SK-N-SH treated with all-trans-retinoic acid at 6 μM for 48 hours (cell line): ENCODE measurements around the gene PLAC8L1.

Source experiments
- ATAC-seq: fragments of 200-7000 bp; cut with Tn5 transposase; 3 replicates; pipeline ENCODE4 v1.9.1; 2020; ENCODE audit warnings: mild to moderate bottlenecking, moderate library complexity
- ARNTL ChIP-seq: fragments of 450-650 bp; formaldehyde crosslinking; IDR thresholded peaks from 2 replicates; pipeline ENCODE4 v1.5.0; 2020; ENCODE audit warnings: low read depth, mild to moderate bottlenecking, moderate library complexity, borderline replicate concordance
- BACH2 ChIP-seq: fragments of 250-450 bp; sonication (Bioruptor Pico); IDR thresholded peaks from 2 replicates; pipeline ENCODE4 v1.9.0; 2021; ENCODE audit warnings: mild to moderate bottlenecking, borderline replicate concordance
- CREB5 ChIP-seq: fragments of 250-450 bp; sonication (Bioruptor Pico); IDR thresholded peaks from 2 replicates; pipeline ENCODE4 v1.5.1; 2020; ENCODE audit warnings: low read depth, mild to moderate bottlenecking, moderate library complexity
- CSDC2 ChIP-seq: fragments of 250-450 bp; sonication (Bioruptor Pico); IDR thresholded peaks from 2 replicates; pipeline ENCODE4 v1.5.0; 2020; ENCODE audit warnings: mild to moderate bottlenecking, moderate library complexity
- ESRRG ChIP-seq: fragments of 250-450 bp; sonication (Bioruptor Pico); IDR thresholded peaks from 2 replicates; pipeline ENCODE4 v1.6.1; 2021; ENCODE audit warnings: mild to moderate bottlenecking
- ISL1 ChIP-seq: fragments of 250-450 bp; sonication (Bioruptor Pico); IDR thresholded peaks from 2 replicates; pipeline ENCODE4 v2.1.2; 2022; ENCODE audit warnings: mild to moderate bottlenecking, moderate library complexity
- OSR1 ChIP-seq: fragments of 250-450 bp; sonication (Bioruptor Pico); IDR thresholded peaks from 2 replicates; pipeline ENCODE4 v1.8.0; 2022; ENCODE audit warnings: moderate library complexity, mild to moderate bottlenecking, inconsistent platforms
- PATZ1 ChIP-seq: fragments of 250-450 bp; sonication (Bioruptor Pico); IDR thresholded peaks from 2 replicates; pipeline ENCODE4 v1.8.0; 2020; ENCODE audit warnings: mild to moderate bottlenecking, moderate library complexity, borderline replicate concordance
- POU6F1 ChIP-seq: fragments of 250-450 bp; sonication (Bioruptor Pico); IDR thresholded peaks from 2 replicates; pipeline ENCODE4 v1.8.0; 2021; ENCODE audit warnings: low read depth, mild to moderate bottlenecking, moderate library complexity, borderline replicate concordance
- PPARA ChIP-seq: fragments of 250-450 bp; sonication (Bioruptor Pico); IDR thresholded peaks from 2 replicates; pipeline ENCODE4 v1.5.0; 2020; ENCODE audit warnings: mild to moderate bottlenecking, borderline replicate concordance
- SNAI2 ChIP-seq: fragments of 250-450 bp; sonication (Bioruptor Pico); IDR thresholded peaks from 2 replicates; pipeline ENCODE4 v1.5.0; 2020; ENCODE audit warnings: mild to moderate bottlenecking, moderate library complexity
- TCF4 ChIP-seq: fragments of 250-450 bp; sonication (Bioruptor Pico); IDR thresholded peaks from 2 replicates; pipeline ENCODE4 v1.8.0; 2021; ENCODE audit warnings: mild to moderate bottlenecking, moderate library complexity, borderline replicate concordance
- TOX ChIP-seq: fragments of 250-450 bp; sonication (Bioruptor Pico); IDR thresholded peaks from 2 replicates; pipeline ENCODE4 v1.8.0; 2021; ENCODE audit warnings: mild to moderate bottlenecking, moderate library complexity, borderline replicate concordance
- TSHZ2 ChIP-seq: fragments of 250-450 bp; sonication (Bioruptor Pico); IDR thresholded peaks from 2 replicates; pipeline ENCODE4 v1.5.0; 2020; ENCODE audit warnings: mild to moderate bottlenecking, moderate library complexity
- ZC3H10 ChIP-seq: fragments of 250-450 bp; sonication (Bioruptor Pico); IDR thresholded peaks from 2 replicates; pipeline ENCODE4 v1.5.1; 2021; ENCODE audit warnings: mild to moderate bottlenecking, moderate library complexity
- ZFP3 ChIP-seq: fragments of 250-450 bp; sonication (Bioruptor Pico); IDR thresholded peaks from 2 replicates; pipeline ENCODE4 v1.5.0; 2020; ENCODE audit warnings: mild to moderate bottlenecking, moderate library complexity
- ZFP30 ChIP-seq: fragments of 450-650 bp; formaldehyde crosslinking; IDR thresholded peaks from 2 replicates; pipeline ENCODE4 v1.5.0; 2022; ENCODE audit warnings: mild to moderate bottlenecking, moderate library complexity
- ZNF565 ChIP-seq: fragments of 450-650 bp; formaldehyde crosslinking; conservative IDR thresholded peaks from 2 replicates; pipeline ENCODE4 v1.5.0; 2020; ENCODE audit warnings: low read depth, mild to moderate bottlenecking, moderate library complexity
- ZNF8 ChIP-seq: fragments of 450-650 bp; formaldehyde crosslinking; IDR thresholded peaks from 2 replicates; pipeline ENCODE4 v1.5.0; 2020; ENCODE audit warnings: mild to moderate bottlenecking, moderate library complexity
- TF ChIP-seq, protein P1 (sequence below): fragments of 250-450 bp; sonication (Bioruptor Pico); IDR thresholded peaks from 2 replicates; pipeline ENCODE4 v1.5.1; 2021; ENCODE audit warnings: mild to moderate bottlenecking, moderate library complexity

The PLAC8L1 gene

GRCh38 chr5:146105477-146105876 lies at the start of gene PLAC8L1:
Gene PLAC8L1 (minus strand): TSS chr5:146105577. CDS start chr5:146104311, 1,266 bp downstream.
- no peak for TF ChIP-seq PATZ1 (CRISPR knock-in tag)
- TF ChIP-seq ZNF8 (CRISPR knock-in tag): no peak
- TF ChIP-seq ESRRG (CRISPR knock-in tag): no peak
- no peak for TF ChIP-seq ZFP30
- TF ChIP-seq PPARA (CRISPR knock-in tag): no peak
- TF ChIP-seq OSR1 (CRISPR knock-in tag): no peak
- TF ChIP-seq ZFP3 (CRISPR knock-in tag): no peak
- no peak for TF ChIP-seq BACH2
- TF ChIP-seq ZC3H10 (CRISPR knock-in tag): no peak
- TF ChIP-seq ISL1 (CRISPR knock-in tag): no peak
- TF ChIP-seq TSHZ2 (CRISPR knock-in tag): no peak
- no peak for TF ChIP-seq POU6F1 (CRISPR knock-in tag)
- no peak for TF ChIP-seq TCF4
- no peak for TF ChIP-seq TOX (CRISPR knock-in tag)
- no peak for TF ChIP-seq ZNF565 (CRISPR knock-in tag)
- TF ChIP-seq ARNTL (CRISPR knock-in tag): no peak
- no peak for ATAC-seq

- TF ChIP-seq SNAI2: no peak
- no peak for TF ChIP-seq BACH2
- TF ChIP-seq, all 23 proteins: peak for 0
- no peak for ATAC-seq
These were observed 46.6 kb upstream of the PLAC8L1 start for GRCh38 chr5:146151970-146152369.

DNA sequence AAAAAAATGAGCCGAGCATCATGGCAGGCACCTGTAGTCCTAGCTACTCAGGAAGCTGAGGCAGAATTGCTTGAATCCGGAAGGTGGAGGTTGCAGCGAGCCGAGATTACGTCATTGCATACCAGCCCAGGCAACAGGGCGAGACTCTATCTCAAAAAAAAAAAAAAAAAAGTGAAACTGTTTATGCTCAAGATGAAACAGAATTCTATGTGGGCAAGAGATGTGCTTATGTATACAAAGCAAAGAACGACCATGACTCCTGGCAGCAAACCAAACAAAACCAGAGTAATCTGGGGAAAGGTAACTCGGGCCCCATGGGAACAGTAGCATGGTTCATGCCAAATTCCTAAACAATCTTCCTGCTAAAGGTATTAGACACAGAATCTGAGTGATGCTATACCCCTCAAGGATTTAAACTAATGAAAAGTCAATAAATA lies 32.6 kb upstream of the PLAC8L1 start:
- no peak for ATAC-seq
- TF ChIP-seq ZFP30 (no peak), CSDC2 (CRISPR knock-in tag) (no peak), TCF4 (no peak), ZNF8 (CRISPR knock-in tag) (no peak), PATZ1 (CRISPR knock-in tag) (no peak), PPARA (CRISPR knock-in tag) (no peak), TSHZ2 (CRISPR knock-in tag) (no peak), OSR1 (CRISPR knock-in tag) (no peak), ZNF565 (CRISPR knock-in tag) (no peak), CREB5 (CRISPR knock-in tag) (no peak)
- TF ChIP-seq, protein P1, sequence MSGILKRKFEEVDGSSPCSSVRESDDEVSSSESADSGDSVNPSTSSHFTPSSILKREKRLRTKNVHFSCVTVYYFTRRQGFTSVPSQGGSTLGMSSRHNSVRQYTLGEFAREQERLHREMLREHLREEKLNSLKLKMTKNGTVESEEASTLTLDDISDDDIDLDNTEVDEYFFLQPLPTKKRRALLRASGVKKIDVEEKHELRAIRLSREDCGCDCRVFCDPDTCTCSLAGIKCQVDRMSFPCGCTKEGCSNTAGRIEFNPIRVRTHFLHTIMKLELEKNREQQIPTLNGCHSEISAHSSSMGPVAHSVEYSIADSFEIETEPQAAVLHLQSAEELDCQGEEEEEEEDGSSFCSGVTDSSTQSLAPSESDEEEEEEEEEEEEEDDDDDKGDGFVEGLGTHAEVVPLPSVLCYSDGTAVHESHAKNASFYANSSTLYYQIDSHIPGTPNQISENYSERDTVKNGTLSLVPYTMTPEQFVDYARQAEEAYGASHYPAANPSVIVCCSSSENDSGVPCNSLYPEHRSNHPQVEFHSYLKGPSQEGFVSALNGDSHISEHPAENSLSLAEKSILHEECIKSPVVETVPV (CRISPR knock-in tag): no peak
